COLO668 (cell line): ENCODE results near the gene DMWD.

Experiments
- DNase-seq: peaks from one replicate; lab custom pipeline; 2025; ENCODE audit not compliant: unreplicated experiment; lab: John Stamatoyannopoulos, UW

The DMWD gene

GRCh38 chr19:45771311-45771933 is 21.2 kb downstream of the DMWD start:
- no peak for DNase-seq

- DNase-seq, result peak; percentile 96
Observed at GRCh38 chr19:45770192-45771101, 22.2 kb downstream of the DMWD start.

- DNase-seq, result peak; percentile 53
Observed at GRCh38 chr19:45769821-45770191, 22.8 kb downstream of the DMWD start.

- DNase-seq, result peak; percentile 98
Observed at GRCh38 chr19:45768984-45769782, 23.5 kb downstream of the DMWD start, which contains the start of gene SIX5. Gene SIX5, minus strand, starts transcription at chr19:45769252. Its CDS starts 408 bp downstream, at chr19:45768844.

GRCh38 chr19:45768655-45768983 is 24.0 kb downstream of the DMWD start:
- peak; percentile 61 for DNase-seq

- DNase-seq, result peak; percentile 63
Observed at GRCh38 chr19:45767881-45768654, 24.6 kb downstream of the DMWD start.

- DNase-seq, result peak; percentile 80
Observed at GRCh38 chr19:45767410-45767880, 25.2 kb downstream of the DMWD start.

GRCh38 chr19:45766869-45767346 is 25.7 kb downstream of the DMWD start:
- no peak for DNase-seq

GRCh38 chr19:45766296-45766868 is 26.3 kb downstream of the DMWD start:
- peak; percentile 31 for DNase-seq

- DNase-seq, result peak; percentile 23
Observed at GRCh38 chr19:45765702-45766295, 26.8 kb downstream of the DMWD start.

GRCh38 chr19:45764945-45765701 is 27.5 kb downstream of the DMWD start:
- DNase-seq, result no peak

- DNase-seq, result no peak
Observed at GRCh38 chr19:45764475-45764874, 28.2 kb downstream of the DMWD start.

GRCh38 chr19:45763691-45764294 is 28.9 kb downstream of the DMWD start:
- no peak for DNase-seq

GRCh38 chr19:45762870-45763631 is 29.6 kb downstream of the DMWD start:
- DNase-seq, result no peak

- no peak for DNase-seq
Observed at GRCh38 chr19:45761714-45762113, 30.9 kb downstream of the DMWD start.

GRCh38 chr19:45758921-45759320 is 33.7 kb downstream of the DMWD start:
- DNase-seq, result no peak

- DNase-seq, result no peak
Observed at GRCh38 chr19:45757695-45758094, 35.0 kb downstream of the DMWD start.

GRCh38 chr19:45754323-45754722 is 38.3 kb downstream of the DMWD start:
- DNase-seq, result no peak
